HCT116 (cell line): ENCODE data around the gene HOXA2. TPM values are rescaled to one million over a fixed set of nuclear protein-coding genes. Genes with fewer than 3 reads are reported as not detected.

Experiments
- ATAC-seq: fragments of 200-7000 bp; cut with Tn5 transposase; 2 replicates; pipeline ENCODE4 v1.9.1; 2020; ENCODE audit warnings: mild to moderate bottlenecking, moderate library complexity
- BruUV-seq: library from RNA; stranded (reverse); fragments of 400-500 nt; replicated peaks from 2 replicates; lab custom pipeline; 2021; lab: Mats Ljungman, UMichigan
- CTCF ChIA-PET: fragments of 300-600 bp; sonication (Branson Sonifier 250); formaldehyde crosslinking; loops from one replicate; lab custom pipeline; 2021; ENCODE audit warnings: antibody characterized with exemption; lab: Charles Lee
- POLR2A ChIA-PET: fragments of 300-600, 350-600 bp; sonication (Branson Sonifier 250); formaldehyde crosslinking; loops from one replicate; lab custom pipeline; 2021; ENCODE audit warnings: antibody characterized with exemption; lab: Charles Lee
- RAD21 ChIA-PET, 2 experiments: fragments of 300-600 bp; sonication (Branson Sonifier 250); formaldehyde crosslinking; loops; one replicate each; lab custom pipeline; 2023; ENCODE audit warnings: low total read pairs in 2 of 2; ENCODE audit not compliant: uncharacterized antibody in 2 of 2, unreplicated experiment in 2 of 2, low non-redundant PET in 1 of 2; lab: Charles Lee
- DNase-seq: peaks from one replicate; pipeline ENCODE4 v3.0.0-alpha.2; 2010; ENCODE audit warnings: low read depth, low spot score
- H2AFZ ChIP-seq: fragments of 200-600 bp; shearing (Covaris generic), sonication (generic); 2 replicates; pipeline ENCODE4 v1.6.1; 2017; ENCODE audit warnings: low read depth, mixed run types, mixed read lengths, antibody characterized with exemption, low read length; ENCODE audit not compliant: poor library complexity, severe bottlenecking
- H3K27ac ChIP-seq: 2 replicates; pipeline ENCODE4 v1.5.1; 2012; ENCODE audit warnings: low read depth, low read length
- H3K27me3 ChIP-seq: fragments of 200-600 bp; sonication (generic); 2 replicates; pipeline ENCODE4 v1.6.1; 2016; ENCODE audit warnings: mixed run types, low read length, mixed read lengths; ENCODE audit not compliant: insufficient read depth
- H3K36me3 ChIP-seq, 2 experiments: fragments of 200-500 bp in 1 of 2; fragments of 200-600 bp in 1 of 2; sonication (Bioruptor generic) in 1 of 2; sonication (generic) in 1 of 2; 2 replicates each; pipeline versions ENCODE4 v1.5.1 to v1.6.1; 2014 to 2016; ENCODE audit warnings: low read length in 2 of 2, inconsistent platforms in 1 of 2, mixed read lengths in 1 of 2, mixed run types in 1 of 2; ENCODE audit not compliant: insufficient read depth in 2 of 2, control insufficient read depth in 1 of 2
- H3K4me1 ChIP-seq, 2 experiments: fragments of 200-600 bp in 1 of 2; sonication (generic) in 1 of 2; 2 replicates each; pipeline versions ENCODE4 v1.5.1 to v1.6.1; 2012 to 2017; ENCODE audit warnings: low read length in 2 of 2, inconsistent platforms in 1 of 2, mild to moderate bottlenecking in 1 of 2, mixed read lengths in 1 of 2, mixed run types in 1 of 2, moderate library complexity in 1 of 2; ENCODE audit not compliant: insufficient read depth in 2 of 2, control insufficient read depth in 1 of 2
- H3K4me2 ChIP-seq: fragments of 200-600 bp; sonication (generic); 2 replicates; pipeline ENCODE4 v1.6.1; 2017; ENCODE audit warnings: mixed run types, low read length, mixed read lengths
- H3K4me3 ChIP-seq, 2 experiments: fragments of 200-600 bp in 1 of 2; sonication (generic) in 1 of 2; replicated peaks in 1 of 2; 2 replicates each; pipeline ENCODE4 v1.5.1; 2011 to 2016; ENCODE audit warnings: low read length in 2 of 2, control low read depth in 1 of 2, low read depth in 1 of 2, mild to moderate bottlenecking in 1 of 2, mixed read lengths in 1 of 2, mixed run types in 1 of 2
- H3K79me2 ChIP-seq: fragments of 200-600 bp; sonication (generic); 2 replicates; pipeline ENCODE4 v1.6.1; 2017; ENCODE audit warnings: mild to moderate bottlenecking, mixed run types, low read length, moderate library complexity, mixed read lengths; ENCODE audit not compliant: insufficient read depth
- H3K9ac ChIP-seq: fragments of 200-600 bp; sonication (generic); 2 replicates; pipeline ENCODE4 v1.6.1; 2016; ENCODE audit warnings: low read length, mixed read lengths
- H3K9me2 ChIP-seq: fragments of 200-600 bp; sonication (generic), shearing (Covaris generic); 2 replicates; pipeline ENCODE4 v1.6.1; 2017; ENCODE audit warnings: mixed run types, mild to moderate bottlenecking, moderate library complexity; ENCODE audit not compliant: insufficient read depth
- H3K9me3 ChIP-seq, 2 experiments: fragments of 200-500 bp in 1 of 2; fragments of 200-600 bp in 1 of 2; sonication (Bioruptor generic) in 1 of 2; sonication (generic) in 1 of 2; 2 replicates each; pipeline ENCODE4 v1.6.1; 2014 to 2017; ENCODE audit warnings: low read length in 2 of 2, mixed read lengths in 2 of 2, inconsistent platforms in 1 of 2, low read depth in 1 of 2, mild to moderate bottlenecking in 1 of 2, mixed run types in 1 of 2, moderate library complexity in 1 of 2; ENCODE audit not compliant: control insufficient read depth in 1 of 2, insufficient read depth in 1 of 2
- H4K20me1 ChIP-seq: fragments of 200-600 bp; sonication (generic), shearing (Covaris generic); 2 replicates; pipeline ENCODE4 v1.6.1; 2017; ENCODE audit warnings: mixed run types, mild to moderate bottlenecking, moderate library complexity; ENCODE audit not compliant: insufficient read depth
- CTCF ChIP-seq, 3 experiments: fragments of 200-600 bp in 1 of 3; sonication (generic) in 1 of 3; IDR thresholded peaks in 2 of 3; conservative IDR thresholded peaks in 1 of 3; 2 replicates each; pipeline ENCODE4 v1.5.1; 2012 to 2017; ENCODE audit warnings: low read depth in 2 of 3, low read length in 2 of 3, antibody characterized with exemption in 1 of 3, borderline replicate concordance in 1 of 3, control low read depth in 1 of 3, mild to moderate bottlenecking in 1 of 3, mixed read lengths in 1 of 3, mixed run types in 1 of 3, moderate library complexity in 1 of 3; ENCODE audit not compliant: insufficient read depth in 1 of 3
- EZH2 ChIP-seq: fragments of 200-600 bp; sonication (generic); IDR thresholded peaks from 2 replicates; pipeline ENCODE4 v1.6.1; 2017; ENCODE audit warnings: antibody characterized with exemption, mixed run types
- EZH2phosphoT487 ChIP-seq: fragments of 200-600 bp; IDR thresholded peaks from 2 replicates; pipeline ENCODE4 v1.6.1; 2018; ENCODE audit warnings: antibody characterized with exemption, borderline replicate concordance
- FOSL1 ChIP-seq: IDR thresholded peaks from 2 replicates; pipeline ENCODE4 v1.6.1; 2012; ENCODE audit warnings: low read depth
- JUND ChIP-seq: IDR thresholded peaks from 2 replicates; pipeline ENCODE4 v1.6.1; 2012
- POLR2AphosphoS5 ChIP-seq: IDR thresholded peaks from 2 replicates; pipeline ENCODE4 v1.6.1; 2011; ENCODE audit warnings: mild to moderate bottlenecking, low read depth, low read length, moderate library complexity
- RAD21 ChIP-seq: IDR thresholded peaks from 2 replicates; pipeline ENCODE4 v1.6.1; 2012; ENCODE audit warnings: low read depth, mild to moderate bottlenecking
- ZNF274 ChIP-seq: fragments of 200-500 bp; sonication (Bioruptor generic); IDR thresholded peaks from 2 replicates; pipeline ENCODE4 v1.6.1; 2014; ENCODE audit warnings: mild to moderate bottlenecking, low read depth, low read length, inconsistent platforms
- intact Hi-C: fragments of 100-400 bp; cut with micrococcal nuclease; formaldehyde crosslinking; loops from 2 replicates; pipeline ENCODE4 v1.10.0; 2022
- total RNA-seq: library from RNA; stranded (reverse); gene quantifications from one replicate; pipeline ENCODE4 v1.2.1, GENCODE V29; 2021; ENCODE audit not compliant: unreplicated experiment
- TF ChIP-seq, protein P1 (sequence below): IDR thresholded peaks from 2 replicates; pipeline ENCODE4 v1.6.1; 2012
- TF ChIP-seq, protein P2 (sequence below): IDR thresholded peaks from 2 replicates; pipeline ENCODE4 v1.6.1; 2011; ENCODE audit warnings: mild to moderate bottlenecking, low read length, moderate library complexity; ENCODE audit not compliant: insufficient replicate concordance; ENCODE audit errors: extremely low read depth

HOXA2 gene
- total RNA-seq, 1 experiment from 2014 or later, result 0.57 TPM

DNA sequence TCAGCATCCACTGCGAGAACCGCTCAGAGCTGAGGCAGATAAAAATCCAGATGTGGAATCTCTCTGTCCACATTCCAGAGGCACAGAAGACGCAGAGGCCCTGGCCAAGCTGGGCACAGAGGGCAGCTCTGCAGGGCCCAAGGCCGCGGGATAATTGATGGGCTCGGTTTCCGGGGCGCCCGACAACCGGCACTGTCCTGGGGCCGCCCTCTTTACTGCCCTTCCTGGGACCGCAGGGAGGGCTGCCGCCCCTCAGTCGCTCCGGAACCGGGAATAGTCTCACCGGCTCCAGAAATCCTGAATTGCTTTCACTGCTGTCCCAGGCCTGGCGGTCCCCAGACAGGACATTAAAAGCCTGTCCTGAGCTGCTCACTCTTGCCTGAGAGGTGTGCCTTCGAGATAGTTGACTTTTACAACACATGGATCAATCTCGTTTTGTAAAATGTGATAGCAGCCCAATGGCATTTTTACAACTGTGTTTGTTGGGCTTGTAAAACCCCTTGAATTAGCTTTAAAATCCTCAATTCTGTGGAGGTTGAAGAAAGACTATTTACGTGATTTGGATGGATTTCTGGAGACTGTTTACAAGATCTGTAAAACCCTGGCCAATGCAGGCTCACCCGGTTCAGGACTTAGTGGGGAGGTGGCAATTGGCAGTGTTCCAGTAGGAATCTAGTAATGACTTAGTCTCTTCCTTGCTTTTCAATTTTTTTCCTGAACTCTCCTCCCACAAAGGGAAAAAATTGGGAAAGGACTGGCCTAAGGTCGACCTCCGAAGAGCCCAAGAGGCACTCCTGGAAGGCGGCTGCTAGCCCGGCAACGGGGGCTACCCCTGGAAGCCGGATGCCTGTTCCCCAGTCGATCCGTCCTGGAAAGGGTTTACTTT, 46.5 kb upstream of the HOXA2 start:
- Histone ChIP-seq H3K4me2 (peak overlapping the region; percentile 95), H2AFZ (no peak overlapping the region), H3K27me3 (no peaks in the 10 kb centered on the region), H3K4me1 (peaks cover 26 to 62% of the 10 kb centered on the region in 2 experiments), H3K9me3 (no peaks in the 10 kb centered on the region), H3K9me2 (no peaks in the 10 kb centered on the region), H3K9ac (peak overlapping the region; percentile 74), H3K27ac (peak overlapping the region; percentile 82), H4K20me1 (no peaks in the 10 kb centered on the region), H3K4me3 (peak overlapping the region; percentile 40 to 71), H3K36me3 (peaks cover 5 to 6% of the 10 kb centered on the region in 2 experiments; a peak in 2 of 4 replicates), H3K79me2 (peaks cover 45% of the 10 kb centered on the region)
- POLR2A ChIA-PET, result interaction anchor here (1.1 to 2.5 kb wide), 2 partner anchors 16 to 467 kb away, joined by 4 to 8 read pairs; no protein-coding TSS in a partner anchor
- CTCF ChIA-PET, result interaction anchor here (0.6 to 3.7 kb wide), 3 partner anchors 12 to 462 kb away, joined by 3 to 27 read pairs (median 10); no protein-coding TSS in a partner anchor
- DNase-seq (no peak), ATAC-seq (no peak)
- RAD21 ChIA-PET, result interaction anchor here (0.5 to 1.2 kb wide), 2 partner anchors 767 to 779 kb away, joined by 3 to 4 read pairs; no protein-coding TSS in a partner anchor
- intact Hi-C loops, result no loop called here
- TF ChIP-seq ZNF274 (no peak), JUND (no peak), FOSL1 (no peak), RAD21 (no peak), EZH2phosphoT487 (no peak), POLR2AphosphoS5 (no peak), EZH2 (no peak), CTCF (IDR thresholded peaks at IDR 0.05 in 2 of 3, conservative IDR thresholded peaks at IDR 0.05 in 1 of 3; ENCODE audit: borderline replicate concordance in 1 of 3, insufficient read depth in 1 of 3, low read depth in 2 of 3, low read length in 2 of 3) (no peak)
- TF ChIP-seq, protein P1, sequence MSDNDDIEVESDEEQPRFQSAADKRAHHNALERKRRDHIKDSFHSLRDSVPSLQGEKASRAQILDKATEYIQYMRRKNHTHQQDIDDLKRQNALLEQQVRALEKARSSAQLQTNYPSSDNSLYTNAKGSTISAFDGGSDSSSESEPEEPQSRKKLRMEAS, result no peak
- TF ChIP-seq, protein P2, sequence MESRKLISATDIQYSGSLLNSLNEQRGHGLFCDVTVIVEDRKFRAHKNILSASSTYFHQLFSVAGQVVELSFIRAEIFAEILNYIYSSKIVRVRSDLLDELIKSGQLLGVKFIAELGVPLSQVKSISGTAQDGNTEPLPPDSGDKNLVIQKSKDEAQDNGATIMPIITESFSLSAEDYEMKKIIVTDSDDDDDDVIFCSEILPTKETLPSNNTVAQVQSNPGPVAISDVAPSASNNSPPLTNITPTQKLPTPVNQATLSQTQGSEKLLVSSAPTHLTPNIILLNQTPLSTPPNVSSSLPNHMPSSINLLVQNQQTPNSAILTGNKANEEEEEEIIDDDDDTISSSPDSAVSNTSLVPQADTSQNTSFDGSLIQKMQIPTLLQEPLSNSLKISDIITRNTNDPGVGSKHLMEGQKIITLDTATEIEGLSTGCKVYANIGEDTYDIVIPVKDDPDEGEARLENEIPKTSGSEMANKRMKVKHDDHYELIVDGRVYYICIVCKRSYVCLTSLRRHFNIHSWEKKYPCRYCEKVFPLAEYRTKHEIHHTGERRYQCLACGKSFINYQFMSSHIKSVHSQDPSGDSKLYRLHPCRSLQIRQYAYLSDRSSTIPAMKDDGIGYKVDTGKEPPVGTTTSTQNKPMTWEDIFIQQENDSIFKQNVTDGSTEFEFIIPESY, result no peak
- BruUV-seq, result no TSS peak
